H1 (cell line): ENCODE results near the gene NTN4. TPM values are rescaled to one million over a fixed set of nuclear protein-coding genes. Genes with fewer than 3 reads are reported as not detected.

Experiments used
- CTCF ChIA-PET: fragments of 300-600 bp; sonication (Branson Sonifier 250); formaldehyde crosslinking; loops from one replicate; lab custom pipeline; 2021; ENCODE audit not compliant: partially characterized antibody; lab: Charles Lee
- POLR2A ChIA-PET: fragments of 300-600 bp; sonication (Branson Sonifier 250); formaldehyde crosslinking; loops from one replicate; lab custom pipeline; 2021; ENCODE audit warnings: inconsistent platforms; ENCODE audit not compliant: partially characterized antibody; lab: Charles Lee
- DNase-seq, 2 experiments: peaks; one replicate each; pipeline versions ENCODE4 v3.0.0 to v3.0.0-alpha.2; 2010 to 2022; ENCODE audit warnings: low spot score in 2 of 2, low read depth in 1 of 2, mixed read lengths in 1 of 2
- FAIRE-seq: peaks from 2 replicates; lab custom pipeline; 2011; peaks lifted over from hg19 to GRCh38; lab: Jason Lieb, UNC
- H2AFZ ChIP-seq: 2 replicates; pipeline ENCODE4 v1.8.1; 2012; ENCODE audit warnings: low read length, inconsistent platforms
- H2AK5ac ChIP-seq: 2 replicates; pipeline ENCODE4 v1.6.1; 2013; ENCODE audit warnings: low read depth, low read length
- H2BK120ac ChIP-seq: replicated peaks from 2 replicates; pipeline ENCODE3; 2013; ENCODE audit warnings: low read depth, low read length, inconsistent platforms
- H2BK12ac ChIP-seq: 2 replicates; pipeline ENCODE4 v1.6.1; 2013; ENCODE audit warnings: low read depth, low read length
- H2BK15ac ChIP-seq: 2 replicates; pipeline ENCODE4 v1.6.1; 2013; ENCODE audit warnings: low read length
- H2BK20ac ChIP-seq: 2 replicates; pipeline ENCODE4 v1.6.1; 2013; ENCODE audit warnings: low read length
- H2BK5ac ChIP-seq: 2 replicates; pipeline ENCODE4 v1.6.1; 2013; ENCODE audit warnings: low read depth, low read length
- H3K14ac ChIP-seq: 2 replicates; pipeline ENCODE4 v1.6.1; 2013; ENCODE audit warnings: inconsistent platforms; ENCODE audit not compliant: insufficient read length
- H3K18ac ChIP-seq: 2 replicates; pipeline ENCODE4 v1.6.1; 2013; ENCODE audit warnings: low read length; ENCODE audit errors: extremely low read depth
- H3K23ac ChIP-seq: 2 replicates; pipeline ENCODE4 v1.6.1; 2013; ENCODE audit warnings: inconsistent platforms; ENCODE audit not compliant: insufficient read length
- H3K23me2 ChIP-seq: 2 replicates; pipeline ENCODE4 v1.6.1; 2013; ENCODE audit warnings: low read depth, low read length
- H3K27ac ChIP-seq: 2 replicates; pipeline ENCODE4 v1.6.1; 2011; ENCODE audit warnings: low read depth, low read length, inconsistent platforms
- H3K27me3 ChIP-seq, 4 experiments: replicated peaks in 1 of 4; 1 replicate in 1 of 4; 2 replicates in 3 of 4; pipeline versions ENCODE4 v1.6.1 to v1.8.1; 2011 to 2013; ENCODE audit warnings: low read length in 3 of 4, mild to moderate bottlenecking in 3 of 4, inconsistent platforms in 2 of 4, mixed read lengths in 2 of 4, moderate library complexity in 1 of 4; ENCODE audit not compliant: control insufficient read depth in 3 of 4, insufficient read depth in 3 of 4; ENCODE audit errors: extremely low read depth in 1 of 4
- H3K36me3 ChIP-seq, 4 experiments: 2 replicates each; pipeline versions ENCODE4 v1.6.1 to v1.8.1; 2011 to 2013; ENCODE audit warnings: mild to moderate bottlenecking in 4 of 4, low read length in 3 of 4, moderate library complexity in 2 of 4, control low read depth in 1 of 4, inconsistent platforms in 1 of 4; ENCODE audit not compliant: insufficient read depth in 4 of 4, control insufficient read depth in 2 of 4
- H3K4ac ChIP-seq: replicated peaks from 2 replicates; pipeline ENCODE3; 2013; ENCODE audit warnings: low read length, low read depth, mixed read lengths, inconsistent platforms; ENCODE audit not compliant: insufficient read length
- H3K4me1 ChIP-seq, 4 experiments: replicated peaks in 1 of 4; 1 replicate in 1 of 4; 2 replicates in 3 of 4; pipeline versions ENCODE4 v1.6.1 to v1.8.1; 2011 to 2013; ENCODE audit warnings: low read length in 3 of 4, inconsistent platforms in 2 of 4, mixed read lengths in 1 of 4; ENCODE audit not compliant: insufficient read depth in 4 of 4, control insufficient read depth in 3 of 4
- H3K4me2 ChIP-seq, 2 experiments: 2 replicates each; pipeline versions ENCODE4 v1.6.1 to v1.8.1; 2011 to 2013; ENCODE audit warnings: low read depth in 2 of 2, low read length in 2 of 2, control low read depth in 1 of 2, inconsistent platforms in 1 of 2, mild to moderate bottlenecking in 1 of 2; ENCODE audit not compliant: insufficient read depth in 1 of 2
- H3K4me3 ChIP-seq, 4 experiments: fragments of 200-600, 300-600 bp in 1 of 4; sonication (generic), shearing (Covaris generic), sonication (Bioruptor Twin) in 1 of 4; 2 replicates each; pipeline versions ENCODE4 v1.5.1 to v1.8.1; 2011 to 2016; ENCODE audit warnings: low read length in 4 of 4, low read depth in 3 of 4, control low read depth in 2 of 4, inconsistent platforms in 2 of 4, mild to moderate bottlenecking in 2 of 4, mixed read lengths in 1 of 4, moderate library complexity in 1 of 4; ENCODE audit not compliant: insufficient read depth in 2 of 4; ENCODE audit errors: extremely low read depth in 1 of 4
- H3K56ac ChIP-seq: replicated peaks from 2 replicates; pipeline ENCODE3; 2013; ENCODE audit warnings: low read depth, mild to moderate bottlenecking, mixed read lengths, low read length, inconsistent platforms; ENCODE audit not compliant: insufficient read length
- H3K79me1 ChIP-seq: 2 replicates; pipeline ENCODE4 v1.6.1; 2013; ENCODE audit warnings: low read depth, low read length, control low read depth
- H3K79me2 ChIP-seq, 2 experiments: 2 replicates each; pipeline versions ENCODE4 v1.6.1 to v1.8.1; 2012 to 2013; ENCODE audit warnings: low read length in 2 of 2, mild to moderate bottlenecking in 2 of 2, inconsistent platforms in 1 of 2; ENCODE audit not compliant: insufficient read depth in 2 of 2, control insufficient read depth in 1 of 2
- H3K9ac ChIP-seq, 4 experiments: replicated peaks in 1 of 4; 1 replicate in 1 of 4; 2 replicates in 3 of 4; pipeline versions ENCODE4 v1.6.1 to v1.8.1; 2011 to 2013; ENCODE audit warnings: low read depth in 3 of 4, low read length in 3 of 4, control low read depth in 2 of 4, mild to moderate bottlenecking in 2 of 4, moderate library complexity in 2 of 4, inconsistent platforms in 1 of 4; ENCODE audit errors: extremely low read depth in 1 of 4
- H3K9me3 ChIP-seq, 2 experiments: 2 replicates each; pipeline versions ENCODE4 v1.6.1 to v1.8.1; 2012 to 2013; ENCODE audit warnings: mild to moderate bottlenecking in 2 of 2, moderate library complexity in 2 of 2, control low read depth in 1 of 2, inconsistent platforms in 1 of 2, low read depth in 1 of 2, low read length in 1 of 2, mixed read lengths in 1 of 2; ENCODE audit not compliant: insufficient read depth in 2 of 2
- H4K20me1 ChIP-seq, 2 experiments: replicated peaks in 1 of 2; 2 replicates each; pipeline versions ENCODE3 to v1.8.1; 2011 to 2013; ENCODE audit warnings: inconsistent platforms in 2 of 2, low read length in 2 of 2, mild to moderate bottlenecking in 1 of 2; ENCODE audit not compliant: insufficient read depth in 2 of 2, control insufficient read depth in 1 of 2
- H4K5ac ChIP-seq: 2 replicates; pipeline ENCODE4 v1.6.1; 2013; ENCODE audit warnings: low read length, low read depth, mixed read lengths, inconsistent platforms; ENCODE audit not compliant: insufficient read length
- H4K8ac ChIP-seq: 2 replicates; pipeline ENCODE4 v1.8.0; 2013; ENCODE audit warnings: mild to moderate bottlenecking, moderate library complexity, low read length, inconsistent platforms; ENCODE audit not compliant: insufficient read depth; ENCODE audit errors: extremely low read depth
- H4K91ac ChIP-seq: replicated peaks from 2 replicates; pipeline ENCODE3; 2013; ENCODE audit warnings: low read length, mixed read lengths, inconsistent platforms; ENCODE audit not compliant: insufficient read length
- ASH2L ChIP-seq: fragments of 200-600, 300-600 bp; sonication (generic); IDR thresholded peaks from one replicate; pipeline ENCODE4 v1.7.1; 2017; ENCODE audit warnings: low read length
- BACH1 ChIP-seq: IDR thresholded peaks from 2 replicates; pipeline ENCODE4 v1.6.1; 2012; ENCODE audit warnings: low read length, improper control_type of control experiment
- CHD2 ChIP-seq: IDR thresholded peaks from 2 replicates; pipeline ENCODE4 v1.6.1; 2012; ENCODE audit warnings: low read length, improper control_type of control experiment
- CREB1 ChIP-seq: IDR thresholded peaks from 2 replicates; pipeline ENCODE4 v1.6.1; 2012; ENCODE audit warnings: inconsistent platforms
- CTBP2 ChIP-seq: IDR thresholded peaks from 2 replicates; pipeline ENCODE4 v1.7.0; 2011; ENCODE audit warnings: borderline replicate concordance, mild to moderate bottlenecking, moderate library complexity, mixed read lengths, low read length; ENCODE audit not compliant: insufficient read depth, insufficient read length
- EGR1 ChIP-seq: IDR thresholded peaks from 2 replicates; pipeline ENCODE4 v1.6.1; 2011; ENCODE audit warnings: low read depth, low read length, borderline replicate concordance
- FOSL1 ChIP-seq: IDR thresholded peaks from 2 replicates; pipeline ENCODE4 v1.6.1; 2011; ENCODE audit warnings: mild to moderate bottlenecking, low read depth, low read length, moderate library complexity; ENCODE audit not compliant: insufficient read depth
- HDAC6 ChIP-seq: IDR thresholded peaks from one replicate; pipeline ENCODE4 v1.7.1; 2012; ENCODE audit warnings: low read depth, mild to moderate bottlenecking, inconsistent platforms, low read length, moderate library complexity
- PHF8 ChIP-seq: fragments of 200-600 bp; sonication (generic); conservative IDR thresholded peaks from 2 replicates; pipeline ENCODE4 v1.7.1; 2012; ENCODE audit warnings: low read depth, mild to moderate bottlenecking, inconsistent platforms, low read length, moderate library complexity
- RNF2 ChIP-seq: fragments of 200-900, 300-1000 bp; sonication (generic); IDR thresholded peaks from 2 replicates; pipeline ENCODE4 v1.7.1; 2016; ENCODE audit warnings: borderline replicate concordance, low read depth, mild to moderate bottlenecking, antibody characterized with exemption, low read length; ENCODE audit not compliant: poor library complexity, severe bottlenecking; ENCODE audit errors: missing control alignments
- SP2 ChIP-seq: IDR thresholded peaks from 2 replicates; pipeline ENCODE4 v1.6.1; 2012; ENCODE audit warnings: mild to moderate bottlenecking, low read length, inconsistent platforms
- TAF7 ChIP-seq: optimal IDR thresholded peaks from 2 replicates; pipeline ENCODE3; 2011; ENCODE audit warnings: low read depth, mild to moderate bottlenecking, inconsistent platforms, low read length, moderate library complexity, borderline replicate concordance
- USF2 ChIP-seq: IDR thresholded peaks from 2 replicates; pipeline ENCODE4 v1.6.1; 2011; ENCODE audit warnings: low read length, improper control_type of control experiment
- WGBS, 2 experiments: shearing (Covaris generic) in 1 of 2; methylation state at CpG; one replicate each; pipeline versions ENCODE4 v1.1.6 to v1.1.7; 2013 to 2015; ENCODE audit warnings: low lambda C conversion rate in 2 of 2, mixed read lengths in 2 of 2, inconsistent platforms in 1 of 2, low coverage in 1 of 2, missing lambda C conversion rate in 1 of 2; ENCODE audit not compliant: insufficient replicate concordance in 2 of 2, insufficient coverage in 1 of 2, insufficient read length in 1 of 2; ENCODE audit errors: extremely low coverage in 1 of 2, missing lambda C conversion rate in 1 of 2; 5-methylcytosine and 5-hydroxymethylcytosine counted together
- polyA plus RNA-seq, 7 experiments: library from polyadenylated mRNA; depleted of rRNA in 3 of 7; stranded (reverse) in 5 of 7; unstranded in 2 of 7; fragments of >200 nt in 5 of 7; fragments of 200-250 nt in 2 of 7; gene quantifications; 1 replicate in 5 of 7; 2 replicates in 1 of 7; 4 replicates in 1 of 7; pipeline versions ENCODE4 v1.2.1 to v1.2.3, GENCODE V29; 2011 to 2013; ENCODE audit warnings: missing spikeins in 2 of 7, mixed read lengths in 2 of 7
- total RNA-seq: library from RNA; stranded (reverse); fragmentation: NEBNext Ultra II Directional; extraction: Animal tissue kit (Norgen Biotek cat#: 25700); gene quantifications from 2 replicates; pipeline ENCODE4 v1.2.1, GENCODE V29; 2021

The NTN4 gene
- total and polyA plus RNA-seq, 2 of the 8 experiments (the other 6 are each of a cell fraction or from before 2014, with no cell fraction given) = 0.74 to 1.3 TPM

DNA sequence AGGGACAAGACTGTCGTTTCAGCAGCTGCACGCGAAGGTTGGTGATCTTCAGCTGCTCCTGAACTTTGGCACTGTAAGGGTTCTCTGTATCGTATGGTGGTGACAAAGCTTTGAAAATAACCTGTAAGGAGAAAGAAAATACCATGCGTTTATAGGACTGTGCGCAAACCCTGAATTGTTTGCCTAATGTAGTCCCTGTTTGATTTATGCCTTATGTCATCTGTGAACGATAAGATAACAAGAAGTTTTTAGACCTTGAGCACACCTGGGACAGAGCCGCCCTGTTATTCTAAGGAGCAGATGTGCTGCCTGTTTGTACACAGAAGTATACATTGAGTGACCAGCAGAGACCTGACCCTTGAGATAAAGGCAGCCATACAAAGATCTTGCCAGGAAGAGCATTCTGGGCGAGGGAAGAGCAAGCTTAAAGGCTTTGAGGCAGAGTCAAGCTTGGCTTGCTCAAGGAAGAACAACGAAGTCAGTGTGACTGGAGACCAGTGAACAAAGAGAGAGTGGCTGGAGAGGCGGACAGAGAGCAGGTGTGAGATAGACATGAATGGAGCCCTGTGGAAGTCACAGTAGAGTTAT, 52.4 kb downstream of the NTN4 start:
- H3K27ac ChIP-seq = no peak overlapping the region
- no peak overlapping the region for H3K18ac ChIP-seq
- no peak overlapping the region for H3K14ac ChIP-seq
- no peak overlapping the region for H2AFZ ChIP-seq
- H3K4ac ChIP-seq = no peak overlapping the region
- CTCF ChIA-PET = interaction anchor here (0.9 to 1.1 kb wide), 3 partner anchors 30 to 151 kb away, joined by 3 to 4 read pairs (median 3); no protein-coding TSS in a partner anchor
- H3K56ac ChIP-seq = no peak overlapping the region
- no peak overlapping the region for H3K9ac ChIP-seq
- no peak overlapping the region for H3K4me2 ChIP-seq
- no peak overlapping the region for H4K8ac ChIP-seq
- POLR2A ChIA-PET = no interaction called here
- no peak overlapping the region for H3K4me3 ChIP-seq
- H3K79me2 ChIP-seq = no peaks in the 10 kb centered on the region
- H4K5ac ChIP-seq = no peak overlapping the region
- H4K20me1 ChIP-seq = no peaks in the 10 kb centered on the region
- H2BK12ac ChIP-seq = no peak overlapping the region
- no peak overlapping the region for H2BK15ac ChIP-seq
- H2AK5ac ChIP-seq = 0 out of 2 replicates have a peak overlapping the region, but pooled peaks have one; percentile 27
- H2BK20ac ChIP-seq = no peak overlapping the region
- H2BK120ac ChIP-seq = no peak overlapping the region
- H2BK5ac ChIP-seq = no peak overlapping the region
- no peak overlapping the region for H3K23ac ChIP-seq
- H3K4me1 ChIP-seq = no peaks in the 10 kb centered on the region
- no peaks in the 10 kb centered on the region for H3K23me2 ChIP-seq
- no peaks in the 10 kb centered on the region for H3K9me3 ChIP-seq
- no peak overlapping the region for H4K91ac ChIP-seq
- FAIRE-seq (no peak), DNase-seq (no peak)
- WGBS, 2 experiments = 81% methylated on average over 11 of the region's 11 CpGs; no CpG with 5 or more reads in 1 of the 2 experiments
- no peaks in the 10 kb centered on the region for H3K79me1 ChIP-seq
- H3K36me3 ChIP-seq = no peaks in the 10 kb centered on the region
- H3K27me3 ChIP-seq = no peaks in the 10 kb centered on the region
- TF ChIP-seq ASH2L (no peak), PHF8 (no peak), USF2 (no peak), CREB1 (no peak), HDAC6 (no peak), FOSL1 (no peak), SP2 (no peak), RNF2 (no peak), BACH1 (no peak), CTBP2 (no peak), EGR1 (no peak), CHD2 (no peak), TAF7 (no peak)
